Stimulated activated CD4-positive, alpha-beta T cell treated with anti-CD3 and anti-CD28 coated beads, Interleukin-12 subunit alpha, Interleukin-12 subunit beta, amount 100 ng/mL, for 24 hours (primary cell): ENCODE measurements around the gene ZBTB5.
A peak's percentile ranks its signal among the peaks of the same experiment; 100 is the strongest.

Source experiments
- DNase-seq, 2 experiments: peaks; one replicate each; pipeline ENCODE4 v3.0.0-alpha.2; 2020; ENCODE audit warnings: low read depth in 2 of 2

Gene ZBTB5

DNA sequence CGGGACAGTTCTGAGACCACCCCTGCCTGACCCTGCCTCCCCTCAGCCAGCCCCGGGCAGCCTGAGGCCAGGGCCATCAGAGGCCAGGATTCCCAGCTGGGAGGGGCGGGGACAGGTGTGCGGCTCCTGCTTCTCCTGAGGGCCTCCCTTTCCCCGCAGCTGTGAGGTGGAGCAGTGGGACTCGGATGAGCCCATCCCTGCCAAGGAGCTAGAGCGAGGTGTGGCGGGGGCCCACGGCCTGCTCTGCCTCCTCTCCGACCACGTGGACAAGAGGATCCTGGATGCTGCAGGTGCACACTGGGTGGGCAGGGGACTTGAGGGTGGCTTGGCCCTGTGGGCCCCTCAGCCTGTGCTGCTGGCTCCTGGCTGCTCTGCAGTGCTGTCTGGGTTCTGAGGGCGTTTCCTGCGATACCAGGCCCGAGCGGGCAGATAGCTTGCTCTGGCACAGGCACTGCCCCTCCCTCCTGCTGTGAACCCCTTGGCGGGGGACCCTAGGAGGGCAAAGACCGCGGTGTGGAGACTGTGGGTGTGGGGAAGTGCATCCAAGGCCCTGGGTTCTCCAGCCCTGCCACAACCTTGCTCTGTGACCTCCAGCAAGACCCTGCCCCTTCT is 40.5 kb downstream of the ZBTB5 start:
- no peak for DNase-seq

DNA sequence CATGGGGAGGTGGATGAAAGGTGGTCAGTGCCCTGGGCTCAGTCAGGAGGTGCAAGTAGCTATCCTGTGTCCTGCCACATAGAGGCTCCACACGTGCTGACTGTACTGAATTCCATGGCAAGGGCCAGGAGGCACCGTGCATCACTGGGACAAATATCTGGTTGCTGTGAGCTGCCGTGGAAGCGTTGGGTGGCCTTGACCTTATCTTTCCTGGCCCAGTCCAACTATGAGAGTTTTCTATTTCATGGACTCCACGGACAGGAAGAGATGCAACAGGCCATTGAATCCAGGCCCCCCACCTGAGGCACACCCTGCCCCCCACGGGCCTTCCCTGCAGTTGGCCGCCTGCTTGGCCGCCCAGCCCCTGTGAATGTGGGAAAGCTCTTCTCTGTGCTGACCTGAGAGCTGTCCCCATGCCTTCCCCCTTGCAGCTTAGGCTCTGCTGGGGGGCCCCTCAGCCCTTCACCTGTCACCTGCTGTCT is 41.0 kb downstream of the ZBTB5 start:
- no peak for DNase-seq

DNA sequence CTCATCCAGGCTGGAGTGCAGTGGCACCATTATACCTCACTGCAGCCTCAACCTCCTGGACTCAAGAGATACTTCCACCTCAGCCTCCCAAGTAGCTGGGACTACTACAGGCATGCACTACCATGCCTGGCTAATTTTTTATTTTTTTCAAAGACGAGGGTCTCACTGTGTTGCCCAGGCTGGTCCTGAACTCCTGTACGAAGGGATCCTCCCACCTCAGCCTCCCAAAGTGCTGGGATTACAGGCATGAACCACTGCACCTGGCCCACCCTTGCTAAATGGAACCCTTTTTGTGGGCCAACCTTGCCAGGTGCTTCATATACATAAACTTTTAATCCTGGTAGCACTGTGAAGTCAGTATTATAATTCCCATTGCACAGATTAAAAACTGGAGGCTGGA is 41.7 kb downstream of the ZBTB5 start:
- no peak for DNase-seq

DNA sequence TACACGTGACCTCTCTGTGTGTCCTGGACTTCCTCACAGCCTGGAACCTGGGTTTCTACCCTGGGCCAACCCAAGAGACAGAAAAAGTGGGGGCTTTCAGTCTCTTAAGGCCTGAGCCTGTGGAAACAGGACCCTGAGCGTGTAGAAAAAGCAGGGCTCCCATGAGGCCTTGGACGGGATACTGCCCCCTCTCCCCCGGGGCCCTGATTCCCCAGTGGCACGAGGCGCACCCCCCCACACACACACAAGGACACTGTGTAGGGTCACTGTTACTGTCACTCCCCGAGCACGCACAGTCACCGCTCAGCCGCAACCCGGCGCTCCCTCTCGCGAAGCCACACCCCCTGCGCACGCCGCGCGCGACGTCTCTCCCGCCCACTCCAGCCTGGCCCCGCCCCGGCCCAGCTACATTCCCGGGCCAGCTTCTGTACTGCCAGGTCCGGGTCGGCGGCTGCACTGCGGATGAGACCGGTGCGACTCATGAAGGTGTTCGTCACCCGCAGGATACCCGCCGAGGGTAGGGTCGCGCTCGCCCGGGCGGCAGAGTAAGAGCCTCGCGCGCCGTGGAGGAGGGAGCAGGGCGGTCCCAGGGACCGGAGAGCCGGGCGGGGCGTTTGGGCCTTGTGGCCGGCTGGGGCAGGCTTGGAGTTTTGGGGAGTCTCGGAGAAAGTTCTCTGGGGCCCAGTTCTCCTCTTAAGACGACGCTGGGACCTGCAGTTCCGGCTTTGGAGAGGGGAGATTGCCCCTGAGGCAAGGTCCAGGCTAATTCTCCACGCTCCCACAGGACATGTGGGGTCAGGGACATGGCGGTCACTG is 42.8 kb downstream of the ZBTB5 start, which contains the start of gene GRHPR:
GRHPR (plus strand) TSS at position 408 of the 816 bp plus-strand sequence; CDS start at position 463, 55 bp downstream.
- DNase-seq = peak; percentile 78 to 90

DNA sequence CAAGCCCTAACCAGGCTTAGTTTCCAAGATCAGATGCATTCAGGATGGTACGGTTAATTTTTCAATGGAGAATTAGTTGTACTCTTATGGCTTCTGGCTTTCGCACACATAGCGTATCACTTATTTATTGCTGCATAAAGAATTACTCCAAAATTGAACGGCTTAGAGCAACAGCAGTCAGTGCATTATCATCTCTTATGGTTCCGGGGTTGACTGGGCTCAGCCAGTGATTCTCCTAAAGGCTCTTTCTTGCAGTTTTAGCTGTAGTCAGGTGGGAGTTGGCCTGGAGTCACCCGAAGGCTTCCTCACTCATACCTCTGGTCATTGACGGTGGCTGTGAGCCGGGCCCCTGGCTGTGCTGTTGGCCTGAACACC is 43.3 kb downstream of the ZBTB5 start:
- DNase-seq = no peak

DNA sequence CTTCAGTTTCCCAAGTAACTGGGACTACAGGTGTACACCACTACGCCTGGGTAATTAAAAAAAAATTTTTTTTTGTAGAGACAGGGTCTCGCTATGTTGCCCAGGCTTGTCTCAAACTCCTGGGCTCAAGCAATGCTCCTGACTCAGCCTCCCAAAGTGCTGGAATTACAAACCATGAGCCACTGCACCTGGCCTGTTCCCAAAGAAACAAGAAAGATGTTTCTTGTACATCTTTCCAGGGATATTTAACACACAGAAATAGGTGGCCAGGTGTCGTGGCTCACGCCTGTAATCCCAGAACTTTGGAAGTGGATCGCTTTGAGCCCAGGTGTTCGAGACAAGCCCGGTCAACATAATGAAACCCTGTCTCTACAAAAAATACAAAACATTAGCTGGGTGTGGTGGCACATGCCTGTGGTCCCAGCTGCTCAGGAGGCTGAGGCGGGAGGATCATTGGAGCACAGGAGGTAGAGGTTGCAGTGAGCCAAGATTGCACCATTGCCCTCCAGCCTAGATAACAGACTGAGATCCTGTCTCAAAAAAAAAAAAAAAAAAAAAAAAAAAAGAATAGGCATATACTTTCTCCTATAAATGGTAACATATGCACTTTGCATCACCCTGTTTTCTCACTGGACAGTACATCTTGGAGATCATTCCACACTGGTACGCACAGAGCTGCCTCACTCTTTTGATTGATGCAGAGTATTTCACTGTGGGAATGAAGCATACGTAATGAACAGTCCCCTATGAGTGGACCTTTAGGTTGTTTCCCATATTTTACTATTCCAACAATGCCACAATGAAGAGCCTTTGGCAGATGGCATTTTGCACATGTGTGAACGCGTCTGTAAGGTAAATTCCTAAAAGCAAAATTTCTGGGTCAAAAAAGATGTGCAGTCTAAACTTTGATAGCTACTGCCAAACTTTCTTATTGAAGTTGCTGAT is 44.7 kb downstream of the ZBTB5 start:
- DNase-seq = no peak

DNA sequence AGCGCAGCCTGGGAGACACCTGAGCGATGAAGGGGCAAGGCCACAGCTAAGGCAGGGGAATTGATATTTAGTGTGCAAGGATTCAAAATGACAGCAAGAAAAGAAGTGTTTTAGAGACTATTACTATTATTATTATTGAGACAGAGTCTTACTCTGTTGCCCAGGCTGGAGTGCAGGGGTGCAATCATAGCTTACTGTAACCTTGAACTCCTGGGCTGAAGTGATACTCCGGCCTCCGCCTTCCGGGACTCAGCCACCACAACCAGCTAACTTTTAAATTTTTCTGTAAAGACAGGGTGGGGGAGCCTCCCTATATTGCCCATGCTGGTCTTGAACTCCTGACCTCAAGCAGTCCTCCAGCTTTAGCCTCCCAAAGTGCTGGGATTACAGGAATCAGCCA is 46.0 kb downstream of the ZBTB5 start:
- no peak for DNase-seq

DNA sequence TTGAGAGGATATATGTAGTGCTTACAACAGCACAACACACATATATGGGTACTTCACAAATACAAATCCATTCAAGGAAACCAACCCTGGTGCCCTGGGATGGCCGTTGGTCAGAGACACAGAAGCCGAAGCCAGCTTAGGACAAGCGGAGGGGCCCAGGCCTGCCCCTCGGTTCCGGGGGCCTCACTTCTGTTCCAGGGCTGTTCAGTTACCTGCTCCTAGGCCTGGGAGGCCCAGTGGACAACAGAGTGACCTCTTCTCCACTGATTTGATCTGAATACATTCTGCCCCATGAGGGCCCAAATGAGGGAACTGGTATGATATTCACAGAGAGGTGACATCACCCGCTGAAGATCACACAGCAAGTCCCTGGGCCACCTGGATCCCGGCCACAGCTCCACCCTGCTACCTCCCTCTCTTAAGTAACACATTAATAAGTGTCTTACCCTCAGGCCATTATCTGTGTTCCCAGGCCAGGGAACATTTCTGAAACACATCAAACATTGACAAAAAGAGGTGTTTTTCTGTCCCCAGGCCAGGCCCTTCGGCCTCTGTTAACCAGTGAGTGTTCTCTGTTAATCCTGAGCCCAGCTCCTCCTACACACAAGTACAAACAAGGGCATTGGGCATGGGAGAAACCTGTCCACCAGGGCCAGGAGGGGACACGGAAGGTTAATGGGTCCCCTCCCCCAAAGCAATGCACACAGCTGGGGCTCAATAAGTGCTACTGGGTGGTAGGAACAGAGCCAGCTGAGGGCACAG is 47.2 kb downstream of the ZBTB5 start:
- no peak for DNase-seq

DNA sequence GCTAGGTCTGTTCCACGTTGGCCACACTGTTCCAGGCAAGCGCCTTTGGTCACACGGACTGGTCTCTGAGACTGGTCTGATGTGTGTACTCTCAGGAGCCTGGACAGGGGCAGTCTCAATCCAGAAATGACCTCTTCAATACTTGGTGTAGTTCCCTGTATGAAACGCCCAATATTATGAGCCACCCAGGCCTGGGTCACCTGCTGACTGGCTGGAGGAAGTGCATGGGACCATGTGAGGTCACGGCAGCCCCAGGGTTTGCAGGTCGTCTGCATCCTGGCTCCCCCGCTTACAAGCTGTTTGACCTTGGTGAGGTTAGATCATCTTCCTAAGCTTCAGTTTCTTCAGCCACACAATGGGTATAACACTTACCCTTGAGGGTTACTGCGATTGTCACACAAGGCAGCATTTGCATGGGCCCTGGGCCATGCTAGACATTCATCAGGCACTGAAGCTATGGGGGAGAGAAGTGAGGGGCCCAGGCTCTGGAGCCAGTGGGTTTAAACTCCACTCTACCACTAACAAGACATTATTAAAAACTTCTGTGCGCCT is 47.9 kb downstream of the ZBTB5 start:
- DNase-seq = no peak

DNA sequence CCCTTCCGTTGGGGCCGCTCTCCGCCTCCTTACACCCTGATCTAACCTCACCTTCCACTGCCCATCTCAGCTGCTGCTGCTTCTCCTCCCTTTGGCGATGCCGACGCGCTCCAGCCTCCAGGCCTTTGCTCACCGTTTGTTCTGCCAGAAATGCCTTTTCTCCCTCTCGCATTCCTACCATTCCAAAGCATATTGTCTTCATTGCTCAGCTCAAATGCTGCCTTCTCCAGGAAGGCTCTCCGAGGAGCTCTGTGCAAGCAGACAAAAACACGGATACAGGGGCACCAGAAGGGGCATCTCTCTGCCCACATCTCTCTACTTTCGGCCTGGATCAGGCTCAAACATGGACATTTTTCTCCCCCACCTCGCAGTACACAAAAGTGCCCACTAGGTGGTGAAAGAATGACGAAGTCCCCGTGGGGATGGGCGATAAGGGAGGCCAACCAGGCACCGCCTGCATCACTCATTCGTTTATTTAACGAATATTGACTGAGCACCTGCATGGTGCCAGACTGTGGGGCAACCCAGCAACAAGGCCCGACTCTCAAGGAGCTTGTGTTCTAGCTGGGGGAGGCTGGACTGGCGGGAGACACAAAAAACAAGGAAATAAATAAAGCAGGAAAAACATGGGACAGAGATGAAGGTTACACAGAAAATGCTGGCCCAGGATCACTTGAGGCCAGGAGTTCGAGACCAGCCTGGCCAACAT is 50.1 kb downstream of the ZBTB5 start:
- peak; percentile 51 to 76 for DNase-seq

DNA sequence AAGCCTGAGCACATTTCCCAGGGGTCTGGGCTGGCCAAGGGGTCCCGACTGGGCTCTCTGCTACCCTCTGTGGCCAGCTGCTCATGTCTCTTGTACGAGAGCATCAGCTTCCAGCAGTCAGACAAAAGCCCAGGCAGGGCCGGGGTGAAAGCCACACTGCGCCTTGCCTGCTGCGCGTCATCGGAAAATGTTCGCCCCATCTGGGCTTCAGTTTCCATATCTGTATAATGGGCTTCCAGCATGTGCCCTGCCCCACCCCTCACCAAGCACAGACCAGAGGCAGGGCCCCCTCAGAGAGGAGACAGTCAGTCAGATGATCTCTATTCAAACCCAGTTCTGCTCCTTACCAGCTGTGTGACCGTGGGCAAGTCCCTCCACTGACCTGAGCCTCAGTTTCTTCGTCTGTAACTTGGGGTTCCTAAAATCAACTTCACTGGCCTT is 50.7 kb downstream of the ZBTB5 start:
- no peak for DNase-seq

DNA sequence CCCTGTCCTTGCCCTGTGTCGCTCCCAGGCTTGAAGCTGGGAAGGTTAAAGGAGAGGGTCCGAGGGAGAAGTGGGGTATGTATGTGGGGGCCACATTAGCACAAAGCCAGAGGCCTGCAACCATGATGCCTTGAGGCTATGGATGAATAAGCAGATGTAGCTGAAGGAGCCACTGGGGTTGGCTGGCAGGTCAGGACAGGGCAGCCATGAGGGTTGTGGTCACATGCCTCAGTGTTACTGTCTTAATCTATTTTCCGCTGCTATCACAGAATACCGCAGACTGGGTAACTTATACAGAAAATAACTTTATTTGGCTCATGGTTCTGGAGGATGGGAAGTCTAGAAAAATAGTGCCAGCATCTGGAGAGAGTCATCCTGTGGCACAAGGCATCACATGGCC is 51.9 kb downstream of the ZBTB5 start:
- DNase-seq = no peak

DNA sequence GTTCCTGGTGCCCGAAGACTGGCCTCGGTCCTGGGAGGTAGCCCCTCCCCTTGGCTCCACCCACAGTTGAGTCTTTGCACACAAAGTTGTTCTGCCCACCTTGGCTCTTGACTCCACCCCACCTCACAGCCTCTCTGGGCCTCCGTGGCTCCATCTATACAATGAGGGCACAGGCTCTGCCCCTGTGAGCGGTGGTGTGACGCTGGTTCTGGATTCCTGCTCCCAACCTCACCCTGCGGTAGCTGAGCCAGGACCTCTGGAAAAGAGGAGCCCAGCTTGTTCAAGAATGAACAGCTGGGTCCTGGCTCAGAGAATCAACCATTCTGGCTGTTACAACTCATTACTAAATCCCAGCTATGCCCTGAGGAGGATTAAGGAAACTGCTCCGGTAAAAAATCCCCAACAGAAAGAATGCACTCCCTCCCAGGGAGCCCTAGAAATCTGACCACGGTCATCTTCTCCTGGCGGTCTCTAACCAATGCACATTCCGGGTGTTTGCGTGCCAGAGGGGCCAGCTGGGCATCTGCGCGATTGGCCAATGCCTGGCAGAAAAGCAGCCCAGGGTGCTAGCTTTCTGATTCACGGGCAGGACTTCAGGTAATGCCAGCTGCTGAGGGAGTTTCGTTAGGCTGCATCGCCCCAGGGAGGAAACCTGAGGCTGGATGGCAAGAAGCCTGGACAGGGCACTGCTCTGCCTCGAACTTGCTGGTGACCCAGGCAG is 52.7 kb downstream of the ZBTB5 start:
- no peak for DNase-seq

DNA sequence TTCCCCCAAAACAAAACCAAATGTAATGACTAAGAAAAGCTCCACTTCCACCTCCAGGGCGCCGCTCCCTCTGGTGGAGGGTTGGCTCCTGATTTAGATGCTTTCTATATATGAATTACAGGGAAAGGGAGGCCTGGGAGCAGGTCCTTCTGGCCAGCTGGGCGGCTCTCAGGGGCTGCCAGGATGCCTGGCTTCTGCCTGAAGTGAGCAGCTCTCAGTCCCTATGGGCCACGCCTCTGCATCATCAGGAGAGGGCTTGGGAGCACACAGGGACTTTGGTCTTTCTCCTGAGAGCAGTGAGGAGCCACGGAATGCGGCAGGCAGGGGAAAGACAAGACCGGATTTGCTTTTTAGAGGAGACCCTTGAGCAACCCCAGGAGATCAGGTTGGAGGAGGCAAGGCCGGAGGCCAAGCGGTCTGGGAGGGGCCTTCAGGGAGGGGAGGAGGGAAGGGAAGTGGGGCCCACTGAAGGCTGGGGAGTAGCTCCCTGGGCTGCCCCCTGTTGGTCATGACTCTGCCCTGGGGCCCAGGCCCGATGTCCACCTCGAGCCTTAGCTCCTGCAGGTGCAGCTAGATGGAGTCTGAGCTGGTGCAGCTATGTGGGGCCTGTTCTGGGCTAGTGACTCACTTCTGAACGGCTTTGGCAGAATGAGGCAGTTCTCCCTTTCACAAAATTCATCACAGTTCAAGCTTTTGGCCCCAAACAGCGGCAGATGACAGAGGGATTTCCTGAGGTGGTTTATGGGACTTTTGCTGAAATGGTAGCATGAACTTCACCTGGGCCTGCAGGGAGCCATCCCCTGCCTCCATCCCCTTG is 54.1 kb downstream of the ZBTB5 start:
- DNase-seq = peak in 1 of 2 experiments; percentile 21

DNA sequence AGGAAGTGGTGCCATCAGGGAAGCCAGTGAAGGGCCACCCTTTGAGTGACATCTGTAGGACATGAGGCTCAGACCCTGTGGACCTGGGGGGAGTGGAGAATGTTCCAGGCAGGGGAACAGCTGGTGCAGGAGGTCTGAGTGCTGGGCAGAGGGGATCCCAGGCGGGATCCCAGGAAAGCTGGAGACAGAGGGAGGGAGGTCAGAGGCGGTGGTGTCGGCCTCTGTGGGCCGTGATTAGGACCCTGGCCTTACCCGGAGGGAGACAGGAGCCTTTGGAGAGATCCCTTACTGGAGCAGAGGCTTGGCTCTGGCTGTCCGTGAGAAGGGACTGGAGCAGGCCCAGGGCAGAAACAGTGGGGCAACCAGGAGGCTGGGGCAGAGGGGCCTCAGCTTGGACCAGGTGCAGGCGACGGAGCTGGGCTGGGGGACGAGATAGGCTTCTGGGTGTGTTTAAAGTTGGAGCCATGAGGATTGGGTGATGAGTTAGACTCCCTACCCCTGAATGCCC is 54.8 kb downstream of the ZBTB5 start:
- DNase-seq = no peak

DNA sequence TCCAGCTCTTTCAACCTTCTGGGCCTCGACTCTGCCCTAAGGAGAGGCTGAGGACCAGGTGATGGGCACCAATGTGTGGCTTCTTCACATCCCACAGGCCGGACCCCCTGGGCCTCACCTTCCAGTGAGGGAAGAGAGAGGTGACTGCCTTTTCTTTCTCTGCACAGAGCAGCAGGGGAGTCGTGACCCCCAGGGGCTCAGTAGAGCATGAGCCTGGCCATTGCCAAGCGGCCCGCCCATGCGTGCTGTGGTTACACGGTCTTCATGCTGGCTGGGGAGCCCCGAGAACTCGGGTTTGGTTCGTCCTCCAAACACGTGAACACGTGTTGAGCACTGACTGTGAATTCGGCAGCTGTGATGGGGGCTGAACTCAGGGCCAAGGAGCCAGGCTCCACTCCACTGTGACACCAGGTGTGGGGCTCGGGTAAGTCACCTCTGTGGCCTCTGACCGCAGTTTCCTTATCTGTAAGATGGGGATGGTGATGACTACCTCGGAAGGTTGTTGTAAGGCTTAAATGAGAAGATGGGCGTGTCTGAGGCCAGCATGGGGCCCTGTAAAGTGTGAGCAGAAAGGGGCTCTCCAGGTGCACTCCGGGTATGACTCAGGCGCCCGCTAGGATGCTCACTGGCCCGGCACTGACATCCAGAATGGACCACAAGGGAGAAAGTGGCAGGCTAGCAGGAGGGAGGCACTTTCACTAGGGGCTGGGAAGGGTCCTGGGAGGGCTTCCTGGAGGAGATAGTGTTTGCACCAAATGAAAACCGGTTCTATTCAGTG is 56.1 kb downstream of the ZBTB5 start:
- DNase-seq = peak; percentile 21 to 32

DNA sequence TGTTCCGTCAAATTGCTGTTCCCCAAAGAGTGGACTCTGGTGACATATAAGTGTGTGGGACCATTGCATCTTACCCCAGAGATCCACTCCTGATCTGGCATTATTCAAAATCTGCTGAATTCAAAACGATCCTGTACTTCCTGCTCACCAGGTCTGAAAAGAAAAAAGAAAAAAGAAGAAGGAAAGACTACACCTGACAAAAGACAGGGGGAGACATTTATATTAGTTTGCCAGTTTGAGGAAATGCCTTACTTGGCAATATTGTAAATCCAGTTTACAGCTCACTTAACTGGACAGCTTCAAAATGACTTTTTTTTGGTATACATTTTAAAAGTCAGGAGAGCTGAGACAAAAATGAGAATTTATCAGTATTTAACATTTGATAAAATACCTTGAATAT is 57.8 kb downstream of the ZBTB5 start:
- DNase-seq = no peak
